Upper lobe of left lung (tissue), 4 donors: ENCODE measurements around the gene PPM1N.

Experiments
- CTCF ChIP-seq, 6 experiments: fragments of 450-650 bp in 4 of 6; fragments of 200-600 bp in 2 of 6; sonication (generic) in 2 of 6; IDR thresholded peaks; one replicate each; pipeline ENCODE4 v1.5.1; 2016 to 2019; ENCODE audit warnings: antibody characterized with exemption in 6 of 6
- POLR2A ChIP-seq, 4 donors: fragments of 450-650 bp; IDR thresholded peaks; one replicate each; pipeline ENCODE4 v1.5.1; 2016 to 2017; ENCODE audit warnings: antibody characterized with exemption in 4 of 4, mild to moderate bottlenecking in 2 of 4

- TF ChIP-seq POLR2A (IDR thresholded peaks at IDR 0.05) (no peak), CTCF (IDR thresholded peaks at IDR 0.05) (no peak)
Observed at GRCh38 chr19:45547965-45548609, 49.8 kb downstream of the PPM1N start.
